Tibial nerve (tissue), 4 donors: ENCODE results near the gene NBAS.

Source experiments
- CTCF ChIP-seq, 5 experiments: fragments of 200-600 bp in 3 of 5; fragments of 450-650 bp in 2 of 5; sonication (generic) in 3 of 5; IDR thresholded peaks; one replicate each; pipeline ENCODE4 v1.5.1; 2016 to 2019; ENCODE audit warnings: antibody characterized with exemption in 5 of 5, mild to moderate bottlenecking in 3 of 5, moderate library complexity in 2 of 5
- EP300 ChIP-seq, 2 donors: sonication (generic); formaldehyde crosslinking; IDR thresholded peaks; one replicate each; pipeline ENCODE4 v1.6.1; 2017; ENCODE audit warnings: antibody characterized with exemption in 2 of 2, mild to moderate bottlenecking in 1 of 2
- POLR2A ChIP-seq, 2 donors: fragments of 450-650 bp; IDR thresholded peaks; one replicate each; pipeline ENCODE4 v1.6.1; 2017; ENCODE audit warnings: antibody characterized with exemption in 2 of 2, mild to moderate bottlenecking in 2 of 2, moderate library complexity in 2 of 2

- TF ChIP-seq CTCF (IDR thresholded peaks at IDR 0.05) (no peak), POLR2A (IDR thresholded peaks at IDR 0.05) (no peak), EP300 (IDR thresholded peaks at IDR 0.05) (no peak)
Measured at GRCh38 chr2:15599994-15600393, 38.9 kb upstream of the NBAS start.
